ENCODE data around the gene FRS3. TPM values are rescaled to one million over a fixed set of nuclear protein-coding genes. Genes with fewer than 3 reads are reported as not detected.
A peak's percentile ranks its signal among the peaks of the same experiment; 100 is the strongest.

Gene FRS3
- total and polyA plus RNA-seq, 9 of the 15 experiments (the other 6 are each of a cell fraction or from before 2014, with no cell fraction given) = 0.03 to 3.7 (median 1.6) TPM

GRCh38 chr6:41823178-41823577, 43.5 kb upstream of the FRS3 start:
- POLR2A ChIA-PET = interaction anchor here (0.5 to 1.1 kb wide), 4 partner anchors 11 to 255 kb away, joined by 3 to 4 read pairs (median 4); no protein-coding TSS in a partner anchor

More at GRCh38 chr6:41823178-41823577, 43.5 kb upstream of the FRS3 start:
- ATAC-seq (no peak), FAIRE-seq (no peak), DNase-seq (ENCODE audit: extremely low read depth in 1 of 4, low spot score in 3 of 4) (no peak)
- intact Hi-C loops (cut with micrococcal nuclease) = no loop called here
- Histone ChIP-seq H3K79me2 (ENCODE audit: control insufficient read depth, insufficient read depth, low read length) (no peaks in the 10 kb centered on the region), H3K9me1 (ENCODE audit: control insufficient read depth, insufficient read depth, low read length) (no peaks in the 10 kb centered on the region), H3K4me1 (replicated peaks in 1 of 2; ENCODE audit: control insufficient read depth in 2 of 2, insufficient read depth in 2 of 2, low read length in 2 of 2) (peaks cover 0 to 23% of the 10 kb centered on the region in 2 experiments; a peak in 3 of 5 replicates), H3K9ac (ENCODE audit: insufficient read depth in 1 of 2, low read depth in 2 of 2, low read length in 2 of 2) (no peak overlapping the region), H3K9me3 (replicated peaks; ENCODE audit: control insufficient read depth, insufficient read depth, low read depth, low read length) (no peaks in the 10 kb centered on the region), H3K4me2 (ENCODE audit: insufficient read depth, low read length) (no peak overlapping the region), H4K20me1 (replicated peaks; ENCODE audit: control insufficient read depth, insufficient read depth, low read length) (no peaks in the 10 kb centered on the region), H3K4me3 (no peak overlapping the region), H2AFZ (ENCODE audit: low read depth, low read length) (no peak overlapping the region), H3K27ac (ENCODE audit: extremely low read depth, low read depth, low read length) (no peak overlapping the region), H3K36me3 (ENCODE audit: control insufficient read depth, insufficient read depth, low read length) (no peaks in the 10 kb centered on the region), H3K27me3 (ENCODE audit: control insufficient read depth in 2 of 2, insufficient read depth in 2 of 2, low read length in 2 of 2) (no peaks in the 10 kb centered on the region)
- no TSS peak for BruUV-seq (replicated peaks)
- 100% methylated on average over 1 of the region's 1 CpG for WGBS (ENCODE audit: insufficient coverage, low coverage, missing lambda C conversion rate)
- in situ Hi-C loops (cut with MboI) = no loop called here
- CTCF ChIA-PET (ENCODE audit: low intra/inter-chr PET ratio) = no interaction called here
- no peak for TF ChIP-seq ZNF347 (CRISPR knock-in tag; IDR thresholded peaks at IDR 0.05; ENCODE audit: low read depth)
- no peak for TF ChIP-seq ZKSCAN1 (IDR thresholded peaks at IDR 0.05; ENCODE audit: low read depth, low read length)
- no peak for TF ChIP-seq CXXC5 (CRISPR knock-in tag; IDR thresholded peaks at IDR 0.05)
- peak; percentile 37 for TF ChIP-seq C11orf30 (IDR thresholded peaks at IDR 0.05; ENCODE audit: low read depth)
- TF ChIP-seq, protein P1, sequence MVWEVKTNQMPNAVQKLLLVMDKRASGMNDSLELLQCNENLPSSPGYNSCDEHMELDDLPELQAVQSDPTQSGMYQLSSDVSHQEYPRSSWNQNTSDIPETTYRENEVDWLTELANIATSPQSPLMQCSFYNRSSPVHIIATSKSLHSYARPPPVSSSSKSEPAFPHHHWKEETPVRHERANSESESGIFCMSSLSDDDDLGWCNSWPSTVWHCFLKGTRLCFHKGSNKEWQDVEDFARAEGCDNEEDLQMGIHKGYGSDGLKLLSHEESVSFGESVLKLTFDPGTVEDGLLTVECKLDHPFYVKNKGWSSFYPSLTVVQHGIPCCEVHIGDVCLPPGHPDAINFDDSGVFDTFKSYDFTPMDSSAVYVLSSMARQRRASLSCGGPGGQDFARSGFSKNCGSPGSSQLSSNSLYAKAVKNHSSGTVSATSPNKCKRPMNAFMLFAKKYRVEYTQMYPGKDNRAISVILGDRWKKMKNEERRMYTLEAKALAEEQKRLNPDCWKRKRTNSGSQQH (CRISPR knock-in tag; IDR thresholded peaks at IDR 0.05) = no peak
- no peak for TF ChIP-seq SPI1 (IDR thresholded peaks at IDR 0.05; ENCODE audit: borderline replicate concordance, low read depth, low read length)
- no peak for TF ChIP-seq YY1 (IDR thresholded peaks at IDR 0.05; ENCODE audit: borderline replicate concordance in 1 of 3, control insufficient read depth in 1 of 3, extremely low read depth in 1 of 3, insufficient read depth in 3 of 3, insufficient read length in 1 of 3, insufficient replicate concordance in 2 of 3, low read depth in 1 of 3, low read length in 2 of 3)
- TF ChIP-seq MAZ (CRISPR knock-in tag; conservative IDR thresholded peaks at IDR 0.05 in 1 of 2, IDR thresholded peaks at IDR 0.05 in 1 of 2) = no peak
- peak; percentile 27; the same call in 1 of the 2 replicates for TF ChIP-seq MAFG (tag; conservative IDR thresholded peaks at IDR 0.05)
- peak; percentile 67 for TF ChIP-seq ZNF316 (IDR thresholded peaks at IDR 0.05)
- TF ChIP-seq ZNF263 (CRISPR knock-in tag; IDR thresholded peaks at IDR 0.05; ENCODE audit: borderline replicate concordance) = no peak

Data from K562 (cell line).